GM12878 (cell line): ENCODE measurements around the gene CTAG1B. TPM values are rescaled to one million over a fixed set of nuclear protein-coding genes. Genes with fewer than 3 reads are reported as not detected.
"Not testable (repeated sequence)": the region's sequence is repeated elsewhere in the genome, so short reads cannot be mapped to it uniquely, and the experiment has no call there.

ENCODE experiments used
- ATAC-seq: fragments of 200-7000 bp; cut with Tn5 transposase; 3 replicates; pipeline ENCODE4 v1.9.1; 2020; ENCODE audit warnings: mild to moderate bottlenecking, moderate library complexity
- BruUV-seq: library from RNA; stranded (reverse); fragments of 400-500 nt; replicated peaks from 2 replicates; lab custom pipeline; 2021; lab: Mats Ljungman, UMichigan
- CTCF ChIA-PET: fragments of 300-600 bp; sonication (Branson Sonifier 250); formaldehyde crosslinking; extraction: SDS; loops from one replicate; lab custom pipeline; 2021; ENCODE audit warnings: inconsistent platforms; lab: Yijun Ruan, JAX
- POLR2A ChIA-PET: fragments of 350-600 bp; formaldehyde crosslinking; extraction: SDS; loops from one replicate; lab custom pipeline; 2021; ENCODE audit warnings: inconsistent platforms; lab: Charles Lee
- RAD21 ChIA-PET: fragments of 300-600 bp; sonication (Branson Sonifier 250); formaldehyde crosslinking; loops from one replicate; lab custom pipeline; 2023; ENCODE audit warnings: antibody characterized with exemption; ENCODE audit not compliant: unreplicated experiment; lab: Charles Lee
- SMC1A ChIA-PET: fragments of 300-600 bp; sonication (Branson Sonifier 250); formaldehyde crosslinking; loops from one replicate; lab custom pipeline; 2023; ENCODE audit not compliant: unreplicated experiment, uncharacterized antibody; lab: Charles Lee
- DNase-seq: peaks from one replicate; pipeline ENCODE4 v3.0.0-alpha.2; 2011; ENCODE audit warnings: low read depth, low spot score
- FAIRE-seq: peaks from 3 replicates; lab custom pipeline; 2011; peaks lifted over from hg19 to GRCh38; lab: Jason Lieb, UNC
- H2AFZ ChIP-seq: 2 replicates; pipeline ENCODE4 v1.6.0; 2011; ENCODE audit warnings: low read depth, low read length, control low read depth; ENCODE audit not compliant: control insufficient read depth
- H3K27ac ChIP-seq: 2 replicates; pipeline ENCODE4 v1.5.1; 2011; ENCODE audit warnings: control low read depth; ENCODE audit not compliant: control insufficient read depth, insufficient read depth
- H3K27me3 ChIP-seq, 2 experiments: replicated peaks in 1 of 2; 2 replicates each; pipeline versions ENCODE4 v1.6.0 to v1.6.1; 2011; ENCODE audit warnings: low read length in 1 of 2; ENCODE audit not compliant: control insufficient read depth in 2 of 2, insufficient read depth in 2 of 2
- H3K36me3 ChIP-seq, 2 experiments: 2 replicates each; pipeline ENCODE4 v1.5.1; 2011; ENCODE audit warnings: low read length in 1 of 2; ENCODE audit not compliant: control insufficient read depth in 2 of 2, insufficient read depth in 2 of 2
- H3K4me1 ChIP-seq: 2 replicates; pipeline ENCODE4 v1.6.1; 2011; ENCODE audit warnings: mild to moderate bottlenecking, low read length, moderate library complexity, mixed read lengths; ENCODE audit not compliant: control insufficient read depth, insufficient read depth
- H3K4me2 ChIP-seq: 2 replicates; pipeline ENCODE4 v1.6.0; 2011; ENCODE audit warnings: control low read depth; ENCODE audit not compliant: control insufficient read depth, insufficient read depth
- H3K4me3 ChIP-seq: fragments of 200-600 bp; sonication (generic); 2 replicates; pipeline ENCODE4 v1.5.1; 2016
- H3K79me2 ChIP-seq: 2 replicates; pipeline ENCODE4 v1.6.0; 2011; ENCODE audit warnings: low read length; ENCODE audit not compliant: control insufficient read depth, insufficient read depth
- H3K9ac ChIP-seq: 2 replicates; pipeline ENCODE4 v1.8.0; 2011; ENCODE audit warnings: low read length, control low read depth, mixed read lengths; ENCODE audit not compliant: control insufficient read depth, insufficient read depth
- H3K9me3 ChIP-seq: replicated peaks from 3 replicates; pipeline ENCODE4 v1.5.1; 2011; ENCODE audit warnings: mild to moderate bottlenecking, low read length; ENCODE audit not compliant: control insufficient read depth, insufficient read depth
- H4K20me1 ChIP-seq: 2 replicates; pipeline ENCODE4 v1.6.0; 2011; ENCODE audit not compliant: control insufficient read depth, insufficient read depth
- WGBS: methylation state at CpG from one replicate; pipeline ENCODE4 v1.1.6; 2016; ENCODE audit warnings: low lambda C conversion rate; ENCODE audit not compliant: insufficient replicate concordance, insufficient coverage; ENCODE audit errors: missing lambda C conversion rate; 5-methylcytosine and 5-hydroxymethylcytosine counted together
- in situ Hi-C: fragments of 300-500 bp; cut with MboI; formaldehyde crosslinking; loops from 9 replicates; pipeline ENCODE4 v1.14.3; 2018; ENCODE audit warnings: mixed read lengths
- intact Hi-C: fragments of 100-400 bp; cut with micrococcal nuclease; formaldehyde crosslinking; loops from one replicate; pipeline ENCODE4 v1.14.2; 2022; ENCODE audit not compliant: unreplicated experiment
- polyA plus RNA-seq, 11 experiments: library from polyadenylated mRNA; depleted of rRNA in 4 of 11; unstranded in 6 of 11; stranded (reverse) in 5 of 11; fragments of >200 nt; fragmentation: Nextera tagmentation in 4 of 11; fragmentation: Illumina TruSeq in 1 of 11; extraction: Ambion mirVana in 4 of 11; extraction: Trizol in 1 of 11; gene quantifications; 1 replicate in 1 of 11; 2 replicates in 10 of 11; pipeline versions ENCODE4 v1.2.1 to v1.2.3, GENCODE V29; 2011 to 2016; ENCODE audit warnings: inconsistent platforms in 2 of 11, missing spikeins in 2 of 11, low read depth in 1 of 11
- total RNA-seq, 4 experiments: library from RNA; depleted of rRNA in 3 of 4; stranded (reverse); fragments of >200 nt in 3 of 4; fragmentation: Illumina TruSeq in 1 of 4; extraction: Trizol in 1 of 4; gene quantifications; 2 replicates each; pipeline versions ENCODE4 v1.2.1 to v1.2.3, GENCODE V29; 2013 to 2021

The CTAG1B gene
- total and polyA plus RNA-seq, 10 of the 15 experiments (the other 5 are each of a cell fraction or from before 2014, with no cell fraction given), result not detected

GRCh38 chrX:154582994-154583393 is 36.1 kb downstream of the CTAG1B start:
- H3K9ac ChIP-seq, POLR2A ChIA-PET, RAD21 ChIA-PET, H2AFZ ChIP-seq, H3K79me2 ChIP-seq, H3K4me3 ChIP-seq, CTCF ChIA-PET, H3K9me3 ChIP-seq, DNase-seq, H3K4me2 ChIP-seq, H4K20me1 ChIP-seq, H3K27me3 ChIP-seq, SMC1A ChIA-PET, H3K36me3 ChIP-seq, H3K27ac ChIP-seq, intact Hi-C loops, H3K4me1 ChIP-seq, FAIRE-seq, BruUV-seq: not testable (repeated sequence)
- ATAC-seq, result peak; percentile 39; the same call in 2 of the 3 replicates
- in situ Hi-C loops, result loop anchor here (25.0 kb wide), 1 partner anchor 154 kb away; no protein-coding TSS in a partner anchor
- no CpG with 5 or more reads among the region's 8 CpGs for WGBS

- in situ Hi-C loops, result loop anchor here (25.0 kb wide), 1 partner anchor 162 kb away; no protein-coding TSS in a partner anchor
- not testable (repeated sequence) for H4K20me1 ChIP-seq
Observed at GRCh38 chrX:154575076-154575475, 44.0 kb downstream of the CTAG1B start.

GRCh38 chrX:154573061-154573460 is 46.0 kb downstream of the CTAG1B start:
- H3K9me3 ChIP-seq, BruUV-seq, H3K9ac ChIP-seq, FAIRE-seq, H3K79me2 ChIP-seq, in situ Hi-C loops, H3K27ac ChIP-seq, H2AFZ ChIP-seq, SMC1A ChIA-PET, H3K36me3 ChIP-seq, DNase-seq, H3K27me3 ChIP-seq, ATAC-seq, H3K4me1 ChIP-seq, RAD21 ChIA-PET, H3K4me3 ChIP-seq, H4K20me1 ChIP-seq, H3K4me2 ChIP-seq, POLR2A ChIA-PET, intact Hi-C loops, CTCF ChIA-PET: not testable (repeated sequence)
- WGBS, result no CpG with 5 or more reads among the region's 10 CpGs

More at GRCh38 chrX:154575076-154575475, 44.0 kb downstream of the CTAG1B start:
- H3K79me2 ChIP-seq, intact Hi-C loops, SMC1A ChIA-PET, H3K9ac ChIP-seq, BruUV-seq, POLR2A ChIA-PET, H3K27ac ChIP-seq, H3K4me2 ChIP-seq, H3K4me1 ChIP-seq, CTCF ChIA-PET, DNase-seq, H3K9me3 ChIP-seq, H2AFZ ChIP-seq, H3K27me3 ChIP-seq, H3K4me3 ChIP-seq, RAD21 ChIA-PET, H3K36me3 ChIP-seq: not testable (repeated sequence)
- FAIRE-seq (peak; percentile 91), ATAC-seq (peak; percentile 73)
- no CpG with 5 or more reads among the region's 5 CpGs for WGBS

GRCh38 chrX:154570361-154570760 is 48.7 kb downstream of the CTAG1B start:
- H3K4me2 ChIP-seq, H3K79me2 ChIP-seq, SMC1A ChIA-PET, H3K36me3 ChIP-seq, H4K20me1 ChIP-seq, in situ Hi-C loops, intact Hi-C loops, FAIRE-seq, POLR2A ChIA-PET, BruUV-seq, CTCF ChIA-PET, H3K27ac ChIP-seq, H3K4me1 ChIP-seq, ATAC-seq, H2AFZ ChIP-seq, H3K9me3 ChIP-seq, H3K4me3 ChIP-seq, DNase-seq, H3K9ac ChIP-seq, H3K27me3 ChIP-seq, RAD21 ChIA-PET: not testable (repeated sequence)
- no CpG with 5 or more reads among the region's 11 CpGs for WGBS
